ENCODE results near the gene SLC25A12.

GRCh38 chr2:171742760-171743159 is 151.3 kb downstream of the SLC25A12 start:
- no peak for TF ChIP-seq TAF1 (IDR thresholded peaks at IDR 0.05; ENCODE audit: borderline replicate concordance, insufficient read depth, low read length)
- TF ChIP-seq POLR2AphosphoS5 (IDR thresholded peaks at IDR 0.05; ENCODE audit: low read depth, low read length) = no peak
- TF ChIP-seq REST (IDR thresholded peaks at IDR 0.05; ENCODE audit: insufficient read depth in 1 of 2, low read depth in 2 of 2, low read length in 2 of 2) = no peak
- no peak for TF ChIP-seq SIN3A (IDR thresholded peaks at IDR 0.05; ENCODE audit: borderline replicate concordance, insufficient read depth, low read length)
- no peak for TF ChIP-seq FOXP2 (optimal IDR thresholded peaks at IDR 0.05; ENCODE audit: borderline replicate concordance, extremely low read depth, extremely low read length, insufficient read depth)

All from PFSK-1 (cell line).